Lower leg skin (tissue), 3 donors: ENCODE results near the gene TAAR8.

Experiments used
- POLR2A ChIP-seq, 2 donors: fragments of 450-650 bp; IDR thresholded peaks; one replicate each; pipeline ENCODE4 v1.6.1; 2016 to 2017; ENCODE audit warnings: antibody characterized with exemption in 2 of 2, mild to moderate bottlenecking in 1 of 2, moderate library complexity in 1 of 2
- TF ChIP-seq, protein P1 (sequence below), 3 donors: fragments of 450-650 bp; IDR thresholded peaks; one replicate each; pipeline ENCODE4 v1.5.1; 2016; ENCODE audit warnings: antibody characterized with exemption in 3 of 3, mild to moderate bottlenecking in 3 of 3, moderate library complexity in 2 of 3

DNA sequence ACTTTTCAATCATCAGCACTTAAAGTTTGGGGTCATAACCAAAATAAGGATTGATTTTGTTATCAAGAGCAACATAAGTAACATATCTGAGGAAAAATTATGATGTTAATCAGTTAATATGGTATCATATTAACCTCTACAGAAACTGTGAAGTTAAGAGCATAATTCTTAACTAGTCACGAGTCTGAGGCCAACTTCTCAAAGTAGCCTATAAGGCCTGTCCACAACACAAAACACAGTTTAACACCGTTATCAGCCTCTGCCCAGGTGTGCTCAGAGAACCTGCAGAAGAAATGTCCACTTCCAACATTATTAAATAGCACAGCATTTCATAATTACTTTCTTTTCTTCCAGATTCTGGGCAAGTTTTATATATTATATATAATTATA is 40.6 kb upstream of the TAAR8 start:
- TF ChIP-seq, protein P1, sequence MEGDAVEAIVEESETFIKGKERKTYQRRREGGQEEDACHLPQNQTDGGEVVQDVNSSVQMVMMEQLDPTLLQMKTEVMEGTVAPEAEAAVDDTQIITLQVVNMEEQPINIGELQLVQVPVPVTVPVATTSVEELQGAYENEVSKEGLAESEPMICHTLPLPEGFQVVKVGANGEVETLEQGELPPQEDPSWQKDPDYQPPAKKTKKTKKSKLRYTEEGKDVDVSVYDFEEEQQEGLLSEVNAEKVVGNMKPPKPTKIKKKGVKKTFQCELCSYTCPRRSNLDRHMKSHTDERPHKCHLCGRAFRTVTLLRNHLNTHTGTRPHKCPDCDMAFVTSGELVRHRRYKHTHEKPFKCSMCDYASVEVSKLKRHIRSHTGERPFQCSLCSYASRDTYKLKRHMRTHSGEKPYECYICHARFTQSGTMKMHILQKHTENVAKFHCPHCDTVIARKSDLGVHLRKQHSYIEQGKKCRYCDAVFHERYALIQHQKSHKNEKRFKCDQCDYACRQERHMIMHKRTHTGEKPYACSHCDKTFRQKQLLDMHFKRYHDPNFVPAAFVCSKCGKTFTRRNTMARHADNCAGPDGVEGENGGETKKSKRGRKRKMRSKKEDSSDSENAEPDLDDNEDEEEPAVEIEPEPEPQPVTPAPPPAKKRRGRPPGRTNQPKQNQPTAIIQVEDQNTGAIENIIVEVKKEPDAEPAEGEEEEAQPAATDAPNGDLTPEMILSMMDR (IDR thresholded peaks at IDR 0.05), result no peak
- TF ChIP-seq POLR2A (IDR thresholded peaks at IDR 0.05), result no peak
